Limb (tissue), 2 donors: ENCODE results near the gene ZCCHC14.
"Not testable (repeated sequence)": the region's sequence is repeated elsewhere in the genome, so short reads cannot be mapped to it uniquely, and the experiment has no call there.

Experiments
- DNase-seq, 2 donors: peaks; one replicate each; pipeline ENCODE4 v3.0.0-alpha.2; 2016; ENCODE audit errors: extremely low spot score in 2 of 2

The ZCCHC14 gene

DNA sequence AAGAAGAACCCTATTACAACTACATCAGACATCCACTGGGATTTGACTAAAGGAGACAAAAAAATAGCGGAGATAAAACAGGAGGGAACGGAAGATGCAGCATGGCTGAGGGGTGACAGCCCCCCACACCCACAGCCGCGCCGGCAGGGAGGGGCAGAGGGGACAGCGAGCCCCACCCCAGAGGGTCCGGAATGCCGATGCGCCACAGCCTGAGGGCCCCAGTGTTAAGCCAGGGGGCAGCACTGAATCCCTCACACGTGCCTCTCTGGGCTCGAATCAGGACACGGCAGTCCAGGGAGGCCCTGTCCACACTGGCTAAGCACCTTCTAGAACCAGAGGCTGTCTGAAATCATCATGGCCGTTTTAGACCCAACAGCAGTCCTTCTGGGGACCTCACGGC, 81.9 kb downstream of the ZCCHC14 start:
- DNase-seq: no peak

- no peak for DNase-seq
Observed at GRCh38 chr16:87410530-87410929, 82.3 kb downstream of the ZCCHC14 start.

DNA sequence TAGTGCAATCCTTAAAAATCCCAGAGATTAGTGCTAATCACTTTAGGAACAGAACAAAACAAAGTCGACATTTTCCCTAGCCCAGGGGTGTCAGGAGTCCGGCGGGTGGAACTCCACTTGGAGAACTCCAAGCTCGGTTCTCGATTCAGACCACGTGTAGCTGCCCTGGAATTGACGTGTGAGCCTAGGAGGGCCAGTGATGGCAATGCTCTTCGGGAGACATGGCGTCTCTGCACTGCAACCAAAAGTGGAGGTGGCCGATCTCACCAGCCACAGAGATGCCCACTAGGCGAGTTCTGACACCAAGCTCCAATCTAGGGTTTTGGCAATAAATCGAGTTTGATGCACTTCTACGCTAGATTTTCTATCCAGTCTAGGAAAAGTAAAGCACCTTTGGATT, 83.0 kb downstream of the ZCCHC14 start:
- DNase-seq: no peak

- no peak for DNase-seq
Observed at GRCh38 chr16:87409153-87409552, 83.7 kb downstream of the ZCCHC14 start.

- no peak for DNase-seq
Observed at GRCh38 chr16:87407511-87408112, 85.2 kb downstream of the ZCCHC14 start.

DNA sequence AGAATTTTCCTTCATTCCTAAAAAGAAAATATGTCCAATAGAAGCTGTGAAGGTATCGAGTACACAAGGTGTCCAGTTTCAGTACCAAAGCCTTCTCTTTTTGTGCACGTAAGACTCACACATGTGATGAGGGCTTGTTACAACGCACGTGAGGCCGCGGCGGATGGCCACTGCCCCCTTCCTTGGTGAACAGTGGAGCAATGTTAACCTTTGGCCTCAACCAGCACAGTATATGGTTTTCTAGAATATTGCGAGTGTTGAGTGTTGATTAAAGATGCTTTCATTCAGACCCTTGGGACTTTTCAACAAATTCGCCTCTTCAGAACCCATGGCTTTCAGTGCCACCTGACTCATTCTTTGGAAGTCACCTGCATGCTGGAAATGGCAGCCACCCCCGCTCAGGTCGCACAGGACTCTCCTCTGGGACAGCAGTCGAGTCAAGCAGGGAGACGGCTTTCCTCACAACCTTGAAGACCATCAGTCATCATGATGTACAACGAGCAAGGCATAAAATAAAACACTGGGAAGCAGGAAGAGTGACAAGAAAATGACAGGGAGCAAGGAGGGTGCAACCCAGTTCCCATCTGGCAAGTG, 86.2 kb downstream of the ZCCHC14 start:
- no peak for DNase-seq

GRCh38 chr16:87404764-87405625, 87.8 kb downstream of the ZCCHC14 start:
- no peak for DNase-seq

- DNase-seq: no peak
Observed at GRCh38 chr16:87395181-87395842, 97.5 kb downstream of the ZCCHC14 start.

DNA sequence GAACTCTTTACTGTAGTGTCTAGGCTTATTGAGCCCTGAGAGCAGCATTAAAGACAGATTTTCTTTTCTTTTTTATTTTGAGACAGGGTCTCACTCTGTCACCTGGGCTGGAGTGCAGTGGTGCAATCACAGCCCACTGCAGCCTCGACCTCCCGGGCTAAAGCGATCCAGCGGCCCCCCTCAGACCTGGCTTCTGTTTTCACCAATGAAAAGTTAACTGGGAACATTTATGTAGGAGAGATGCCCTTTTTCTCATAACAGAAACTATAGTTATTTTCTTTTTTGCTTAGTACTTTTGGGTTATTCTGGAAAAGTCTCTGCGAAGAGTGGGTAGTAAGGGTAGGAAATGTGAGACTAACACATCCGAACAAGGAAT, 99.2 kb downstream of the ZCCHC14 start:
- no peak for DNase-seq

GRCh38 chr16:87392821-87393679, 99.8 kb downstream of the ZCCHC14 start:
- peak; percentile 40 to 70 for DNase-seq

GRCh38 chr16:87391950-87392820, 100.6 kb downstream of the ZCCHC14 start, which contains the start of gene MAP1LC3B:
Gene MAP1LC3B, plus strand, starts transcription at chr16:87392336. Its CDS starts 92 bp downstream, at chr16:87392428.
- DNase-seq: peak; percentile 95 to 100

- no peak for DNase-seq
Observed at GRCh38 chr16:87391324-87391949, 101.4 kb downstream of the ZCCHC14 start.

DNA sequence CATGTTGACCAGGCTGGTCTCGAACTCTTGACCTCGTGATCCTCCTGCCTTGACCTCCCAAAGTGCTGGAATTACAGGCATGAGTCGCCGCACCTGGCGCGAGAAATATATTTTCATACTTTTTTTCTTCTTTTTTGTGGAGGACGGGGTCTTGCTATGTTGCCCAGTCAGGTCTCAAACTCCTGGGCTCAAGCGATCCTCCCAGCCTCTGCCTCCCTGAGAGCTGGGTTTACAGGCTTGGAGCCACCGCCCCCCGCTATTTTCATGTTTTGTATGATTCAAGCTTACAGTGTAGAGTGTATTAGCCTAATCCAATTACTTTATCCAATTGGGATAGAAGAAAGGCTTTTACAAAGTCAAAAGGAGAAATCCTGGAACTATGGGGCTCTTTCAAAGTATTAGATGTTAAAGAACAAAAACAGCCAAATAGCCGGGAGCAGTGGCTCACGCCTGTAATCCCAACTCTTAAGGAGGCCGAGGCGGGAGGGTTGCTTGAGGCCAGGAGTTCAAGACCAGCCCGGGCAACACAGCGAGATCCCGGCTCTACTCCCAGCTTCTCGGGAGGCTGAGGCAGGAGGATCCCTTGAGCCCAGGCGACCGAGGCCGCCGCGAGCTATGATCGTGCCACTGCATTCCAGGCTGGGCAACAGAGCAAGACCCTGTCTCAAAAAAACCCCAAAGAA, 102.0 kb downstream of the ZCCHC14 start:
- DNase-seq: no peak

GRCh38 chr16:87389914-87390313, 102.9 kb downstream of the ZCCHC14 start:
- DNase-seq: not testable (repeated sequence)

GRCh38 chr16:87389245-87389644, 103.6 kb downstream of the ZCCHC14 start:
- no peak for DNase-seq

- no peak for DNase-seq
Observed at GRCh38 chr16:87388818-87389134, 104.0 kb downstream of the ZCCHC14 start.

DNA sequence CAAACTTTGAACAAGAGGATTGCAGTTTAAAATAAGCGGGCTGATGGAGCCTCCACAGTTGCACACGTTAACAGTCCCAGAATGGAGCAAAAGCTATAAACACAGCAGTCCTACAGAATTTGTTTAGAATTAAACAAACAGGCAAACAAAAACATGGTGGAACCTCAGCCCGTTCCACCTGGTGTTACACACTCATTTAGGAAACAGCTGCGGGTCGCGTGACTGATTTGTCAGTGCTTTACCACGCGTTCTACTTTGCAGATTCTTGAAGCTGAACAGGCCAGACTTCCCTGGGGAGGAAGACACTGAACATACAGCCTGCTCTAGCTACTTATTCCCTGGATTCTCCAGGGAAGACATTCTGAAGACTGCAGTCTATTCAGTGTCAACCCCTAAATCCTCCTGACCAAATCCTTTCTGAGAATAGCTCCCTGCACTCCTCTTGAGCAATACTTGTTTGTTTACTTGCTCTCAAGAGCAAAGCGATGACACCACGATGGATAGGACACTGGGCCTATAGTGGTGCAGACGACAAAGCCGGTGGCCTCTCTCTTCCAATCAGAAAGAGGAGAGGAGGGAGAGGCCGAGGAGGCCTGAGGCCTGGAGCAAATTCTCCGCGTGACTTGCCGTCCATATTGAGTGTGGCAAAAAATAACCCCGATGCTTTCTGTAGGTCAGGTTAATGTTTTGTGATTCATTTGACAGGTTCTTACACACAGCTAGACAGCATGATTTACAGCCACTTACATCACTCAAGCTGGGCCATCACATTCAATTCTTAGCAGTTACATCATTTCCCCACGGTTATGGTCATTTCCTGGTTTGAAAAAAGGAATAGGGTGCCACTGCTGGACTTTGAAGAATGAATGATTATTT, 104.6 kb downstream of the ZCCHC14 start:
- DNase-seq: peak; percentile 85 to 95

DNA sequence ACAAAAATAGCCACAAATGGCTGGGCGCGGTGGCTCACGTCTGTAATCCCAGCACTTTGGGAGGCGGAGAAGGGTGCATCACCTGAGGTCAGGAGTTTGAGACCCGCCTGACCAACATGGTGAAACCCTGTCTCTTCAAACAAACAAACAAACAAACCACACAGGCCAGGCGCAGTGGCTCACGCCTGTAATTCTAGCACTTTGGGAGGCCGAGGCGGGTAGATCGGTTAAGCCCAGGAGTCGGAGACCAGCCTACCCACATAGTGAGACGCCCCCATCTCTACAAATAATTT, 108.0 kb downstream of the ZCCHC14 start:
- not testable (repeated sequence) for DNase-seq
